ENCODE results near the gene NPAS3.

Gene NPAS3

GRCh38 chr14:33014710-33015109 is 76.0 kb downstream of the NPAS3 start:
- TF ChIP-seq EZH2phosphoT487 (IDR thresholded peaks at IDR 0.05; ENCODE audit: low read depth) (no peak), CTCF (IDR thresholded peaks at IDR 0.05; ENCODE audit: low read depth, low read length) (no peak)
- H3K4me2 ChIP-seq (ENCODE audit: low read length): no peak overlapping the region
- H3K4me3 ChIP-seq (ENCODE audit: low read length): no peak overlapping the region
- H3K27ac ChIP-seq (ENCODE audit: low read length): no peak overlapping the region
- no peak overlapping the region for H3K9ac ChIP-seq (ENCODE audit: low read length)
- H4K20me1 ChIP-seq (ENCODE audit: insufficient read depth, low read length): no peaks in the 10 kb centered on the region
- no peaks in the 10 kb centered on the region for H3K36me3 ChIP-seq (replicated peaks; ENCODE audit: low read depth, low read length)
- H3K4me1 ChIP-seq (ENCODE audit: low read length): peaks cover 8% of the 10 kb centered on the region
- no peaks in the 10 kb centered on the region for H3K79me2 ChIP-seq (ENCODE audit: low read length)
- H2AFZ ChIP-seq (ENCODE audit: low read depth, low read length): no peak overlapping the region
- no peaks in the 10 kb centered on the region for H3K9me3 ChIP-seq (ENCODE audit: insufficient read depth, low read length)
- H3K27me3 ChIP-seq (ENCODE audit: low read depth, low read length): no peaks in the 10 kb centered on the region

GRCh38 chr14:33016613-33017012 is 77.9 kb downstream of the NPAS3 start:
- H2AFZ ChIP-seq (ENCODE audit: low read depth, low read length): no peak overlapping the region
- TF ChIP-seq CTCF (IDR thresholded peaks at IDR 0.05; ENCODE audit: low read depth, low read length) (no peak), EZH2phosphoT487 (IDR thresholded peaks at IDR 0.05; ENCODE audit: low read depth) (no peak)

GRCh38 chr14:33017016-33017415 is 78.3 kb downstream of the NPAS3 start:
- Histone ChIP-seq H3K36me3 (replicated peaks; ENCODE audit: low read depth, low read length) (no peaks in the 10 kb centered on the region), H3K27ac (ENCODE audit: low read length) (no peak overlapping the region), H3K4me3 (ENCODE audit: low read length) (no peak overlapping the region), H4K20me1 (ENCODE audit: insufficient read depth, low read length) (no peaks in the 10 kb centered on the region), H3K79me2 (ENCODE audit: low read length) (no peaks in the 10 kb centered on the region), H3K4me1 (ENCODE audit: low read length) (peaks cover 12% of the 10 kb centered on the region), H3K9ac (ENCODE audit: low read length) (no peak overlapping the region), H3K27me3 (ENCODE audit: low read depth, low read length) (no peaks in the 10 kb centered on the region), H3K9me3 (ENCODE audit: insufficient read depth, low read length) (no peaks in the 10 kb centered on the region), H2AFZ (ENCODE audit: low read depth, low read length) (no peak overlapping the region), H3K4me2 (ENCODE audit: low read length) (no peak overlapping the region)
- TF ChIP-seq CTCF (IDR thresholded peaks at IDR 0.05; ENCODE audit: low read depth, low read length) (no peak), EZH2phosphoT487 (IDR thresholded peaks at IDR 0.05; ENCODE audit: low read depth) (no peak)

More at GRCh38 chr14:33016613-33017012, 77.9 kb downstream of the NPAS3 start:
- H3K4me2 ChIP-seq (ENCODE audit: low read length): no peak overlapping the region
- no peaks in the 10 kb centered on the region for H3K36me3 ChIP-seq (replicated peaks; ENCODE audit: low read depth, low read length)
- no peaks in the 10 kb centered on the region for H4K20me1 ChIP-seq (ENCODE audit: insufficient read depth, low read length)
- no peaks in the 10 kb centered on the region for H3K79me2 ChIP-seq (ENCODE audit: low read length)
- no peaks in the 10 kb centered on the region for H3K9me3 ChIP-seq (ENCODE audit: insufficient read depth, low read length)
- no peaks in the 10 kb centered on the region for H3K27me3 ChIP-seq (ENCODE audit: low read depth, low read length)
- no peak overlapping the region for H3K4me3 ChIP-seq (ENCODE audit: low read length)
- no peak overlapping the region for H3K9ac ChIP-seq (ENCODE audit: low read length)
- H3K27ac ChIP-seq (ENCODE audit: low read length): no peak overlapping the region
- H3K4me1 ChIP-seq (ENCODE audit: low read length): peaks cover 12% of the 10 kb centered on the region

- no peak overlapping the region for H3K27ac ChIP-seq (ENCODE audit: low read length)
- H3K9me3 ChIP-seq (ENCODE audit: insufficient read depth, low read length): no peaks in the 10 kb centered on the region
- no peaks in the 10 kb centered on the region for H3K27me3 ChIP-seq (ENCODE audit: low read depth, low read length)
- H2AFZ ChIP-seq (ENCODE audit: low read depth, low read length): no peak overlapping the region
- H3K79me2 ChIP-seq (ENCODE audit: low read length): no peaks in the 10 kb centered on the region
- TF ChIP-seq CTCF (IDR thresholded peaks at IDR 0.05; ENCODE audit: low read depth, low read length) (no peak), EZH2phosphoT487 (IDR thresholded peaks at IDR 0.05; ENCODE audit: low read depth) (no peak)
- H4K20me1 ChIP-seq (ENCODE audit: insufficient read depth, low read length): no peaks in the 10 kb centered on the region
- no peak overlapping the region for H3K9ac ChIP-seq (ENCODE audit: low read length)
- peaks cover 12% of the 10 kb centered on the region for H3K4me1 ChIP-seq (ENCODE audit: low read length)
- no peaks in the 10 kb centered on the region for H3K36me3 ChIP-seq (replicated peaks; ENCODE audit: low read depth, low read length)
- H3K4me2 ChIP-seq (ENCODE audit: low read length): 0 out of 2 replicates have a peak overlapping the region, but pooled peaks have one; percentile 7
- no peak overlapping the region for H3K4me3 ChIP-seq (ENCODE audit: low read length)
Measured at GRCh38 chr14:33019346-33019745, 80.7 kb downstream of the NPAS3 start.

All from OCI-LY3 (cell line).